Activated CD8-positive, alpha-beta memory T cell treated with anti-CD3 and anti-CD28 coated beads, Interleukin-2, amount 50 U/mL, for 1 hour (primary cell): ENCODE measurements around the gene KNSTRN.

ENCODE experiments used
- DNase-seq: peaks from one replicate; pipeline ENCODE4 v3.0.0-alpha.2; 2020; ENCODE audit errors: extremely low read depth

The KNSTRN gene

DNA sequence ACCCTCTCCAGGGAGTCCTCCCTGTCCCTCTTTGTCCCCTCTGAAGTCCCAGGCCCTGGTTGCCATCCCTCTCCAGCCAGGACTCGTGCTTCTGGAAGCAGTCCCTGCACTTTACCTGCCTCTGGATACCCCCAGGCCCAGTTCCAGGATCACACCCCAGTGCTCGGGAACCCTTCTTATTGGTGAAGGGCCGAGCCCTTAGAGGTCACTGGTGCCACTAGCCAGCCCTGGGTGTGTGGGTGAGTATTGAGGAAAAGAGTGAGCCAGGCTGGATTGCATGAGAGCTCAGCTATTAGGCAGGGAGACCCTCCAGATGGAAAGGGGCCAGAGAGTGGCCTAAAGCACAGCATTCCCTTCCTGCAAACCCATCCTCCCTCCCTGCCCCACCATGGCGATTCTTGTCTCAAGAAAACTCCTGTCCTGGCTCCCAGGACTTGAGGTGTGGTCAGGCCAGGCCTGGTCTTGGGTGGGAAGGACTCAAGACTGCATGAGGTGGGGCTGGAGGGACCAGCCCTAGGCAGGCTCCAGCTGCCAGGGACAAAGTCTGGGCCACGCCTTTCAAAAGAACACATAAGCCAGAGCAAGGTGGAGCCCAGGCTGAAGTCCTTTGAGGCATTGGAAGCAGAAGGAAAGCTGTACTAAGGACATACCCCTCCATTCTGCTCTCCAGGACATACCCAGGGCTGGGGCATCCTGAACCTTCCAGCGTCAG lies 36.5 kb upstream of the KNSTRN start:
- DNase-seq: no peak

- no peak for DNase-seq
Observed at GRCh38 chr15:40346579-40347558, 35.7 kb upstream of the KNSTRN start.

DNA sequence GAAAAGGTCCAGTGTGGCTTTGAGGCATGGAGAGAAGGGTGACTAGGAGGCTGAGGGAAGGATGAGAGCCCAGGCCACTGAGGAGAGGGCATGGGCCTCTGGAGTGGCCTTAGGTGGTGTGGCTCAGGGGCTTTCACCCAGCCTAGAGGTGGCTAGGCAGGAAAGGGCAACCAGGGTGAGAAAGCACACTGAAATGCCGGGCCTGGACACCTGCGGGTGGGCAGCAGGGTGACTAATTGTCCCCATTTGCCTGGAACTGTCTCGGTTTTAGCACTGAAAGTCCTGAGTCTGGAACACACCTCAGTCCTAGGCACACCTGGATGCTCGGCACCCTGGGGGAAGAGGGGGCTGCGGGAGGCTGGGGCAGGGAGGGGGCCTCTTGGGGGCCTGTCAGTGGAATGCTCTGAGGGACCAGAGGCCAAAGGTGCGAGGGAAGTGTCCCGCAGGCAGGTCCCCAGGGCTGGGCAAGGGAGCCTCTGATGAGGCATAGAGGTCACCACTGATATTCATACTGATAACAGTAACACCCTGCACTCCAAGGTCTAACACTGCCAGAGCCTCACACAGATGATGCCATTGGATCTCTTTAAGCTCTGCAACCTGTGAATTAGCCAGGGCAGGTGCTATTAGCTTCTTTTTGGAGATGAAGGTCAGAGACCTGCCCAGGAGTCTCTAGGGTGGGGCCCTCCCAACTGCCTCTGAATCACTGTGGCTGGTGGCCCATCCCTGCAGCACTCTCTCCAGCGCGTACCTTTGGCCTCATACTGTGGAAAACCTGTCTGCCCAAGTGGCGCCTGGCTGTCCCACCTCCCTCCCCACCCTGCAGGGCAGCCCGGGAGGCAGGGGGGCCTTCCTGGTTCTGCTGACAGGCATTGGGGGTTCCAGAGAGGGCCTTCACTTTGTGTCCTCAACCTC lies 34.7 kb upstream of the KNSTRN start:
- no peak for DNase-seq

GRCh38 chr15:40348474-40348870 lies 34.0 kb upstream of the KNSTRN start:
- no peak for DNase-seq

DNA sequence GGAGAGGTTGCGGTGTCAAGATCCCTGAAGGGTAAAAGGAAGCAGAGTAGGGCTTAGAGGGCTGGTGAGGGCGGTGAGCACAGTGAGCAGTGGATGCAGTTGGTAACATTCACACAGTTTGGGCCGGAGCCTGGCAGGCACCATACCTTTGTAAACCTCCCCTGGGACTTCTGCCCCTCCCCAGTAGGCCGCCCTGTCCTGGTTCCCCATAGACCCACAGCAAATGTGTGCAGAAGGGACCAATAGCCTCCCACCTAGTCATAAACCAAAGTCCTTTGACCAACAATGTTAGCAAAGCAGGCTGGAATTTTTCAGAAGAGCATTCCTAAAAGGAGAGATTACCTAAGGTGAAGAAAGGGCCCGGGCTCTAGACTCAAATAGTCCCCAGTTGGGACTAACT lies 33.4 kb upstream of the KNSTRN start:
- no peak for DNase-seq

DNA sequence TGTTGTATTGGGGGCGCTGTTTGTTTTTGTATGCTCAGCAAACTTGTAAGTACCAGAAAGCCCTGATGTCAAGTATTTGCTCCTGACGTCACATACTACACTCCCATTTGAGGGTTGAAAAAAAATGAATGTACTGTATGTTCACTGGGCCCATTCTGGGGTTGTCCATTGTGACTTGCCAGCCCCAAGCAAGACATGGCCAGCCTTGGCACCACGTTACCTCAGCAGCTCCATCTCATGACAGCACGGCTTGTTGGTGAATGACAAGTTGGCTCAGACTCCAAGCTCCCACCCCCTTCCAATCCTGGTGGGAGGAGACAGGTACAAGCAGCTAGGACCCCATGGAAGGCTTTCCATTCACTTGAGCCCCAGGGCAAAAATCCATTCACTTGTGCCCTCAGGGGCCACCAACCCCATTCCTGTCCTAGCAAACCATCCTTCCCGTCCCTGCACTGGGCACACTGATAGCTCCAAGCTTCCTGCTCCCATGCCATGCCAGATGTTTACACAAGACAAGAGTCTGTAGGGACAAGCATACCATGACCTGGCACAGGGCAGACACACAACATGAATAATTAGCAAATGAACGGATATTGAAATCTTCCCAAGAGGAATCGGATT lies 30.1 kb upstream of the KNSTRN start:
- no peak for DNase-seq

DNA sequence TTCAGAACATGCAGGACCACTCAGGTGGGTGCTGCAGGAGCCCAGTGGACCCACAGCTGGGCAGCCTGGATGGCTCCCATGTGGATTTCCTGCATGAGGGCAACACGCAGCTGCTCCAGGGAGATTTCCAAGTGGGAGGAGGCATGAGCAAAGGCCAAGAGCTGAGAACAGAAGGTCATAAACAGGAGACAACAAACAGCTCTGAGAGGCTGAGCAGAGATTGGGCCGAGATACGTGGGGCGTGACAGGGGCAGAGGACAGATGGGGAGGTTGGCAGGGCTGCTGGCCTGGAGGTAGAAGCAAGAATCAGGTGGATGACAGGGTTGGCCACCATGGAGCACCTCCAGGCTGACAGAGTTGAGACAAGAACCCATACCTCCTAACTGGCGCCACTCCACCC lies 28.8 kb upstream of the KNSTRN start:
- no peak for DNase-seq

GRCh38 chr15:40354408-40355171 lies 27.9 kb upstream of the KNSTRN start:
- no peak for DNase-seq

GRCh38 chr15:40355976-40356585 lies 26.4 kb upstream of the KNSTRN start:
- DNase-seq: no peak

DNA sequence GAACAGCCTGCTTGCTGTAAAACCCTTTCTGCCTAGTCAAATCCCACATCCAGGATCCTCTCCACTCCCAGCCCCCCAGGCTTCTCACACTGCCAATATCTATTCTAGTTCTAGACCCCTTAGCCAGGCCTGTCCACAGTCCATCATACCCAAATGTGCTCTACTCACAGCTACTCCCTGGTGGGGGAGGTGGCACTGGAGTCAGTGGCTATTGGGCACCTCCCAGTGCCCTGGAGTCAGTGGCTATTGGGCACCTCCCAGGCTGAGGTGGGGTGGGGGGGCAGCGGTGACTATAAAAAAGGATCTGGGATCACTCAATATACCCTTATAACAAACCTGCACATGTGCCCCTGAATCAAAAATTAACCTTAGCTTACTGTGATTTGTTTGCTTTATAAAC lies 25.3 kb upstream of the KNSTRN start:
- DNase-seq: no peak

GRCh38 chr15:40357723-40358470 lies 24.6 kb upstream of the KNSTRN start, which contains the start of gene DISP2:
Gene DISP2, plus strand, starts transcription at chr15:40358219. Its CDS starts 103 bp downstream, at chr15:40358322.
- DNase-seq: peak; percentile 59

- no peak for DNase-seq
Observed at GRCh38 chr15:40358471-40359353, 23.8 kb upstream of the KNSTRN start.

DNA sequence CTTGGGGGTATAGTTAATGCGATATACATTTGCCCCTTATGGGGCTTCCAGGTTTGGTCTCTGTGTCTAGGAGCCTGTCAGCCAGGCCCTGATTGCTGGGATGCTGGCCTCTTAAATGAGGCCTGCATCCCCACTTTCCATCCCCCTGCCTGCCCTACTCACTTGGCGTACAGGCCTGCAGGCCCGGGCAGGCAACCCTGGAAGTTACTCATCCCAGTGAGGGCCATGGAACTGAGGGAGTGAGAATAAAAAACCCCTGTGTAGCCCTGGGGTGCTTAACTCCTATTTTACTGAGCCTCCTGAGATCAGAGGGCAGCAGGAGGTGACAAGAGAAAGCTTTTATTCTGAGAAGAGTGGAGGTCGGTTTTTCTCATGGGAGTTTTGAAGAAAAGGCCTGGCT lies 22.5 kb upstream of the KNSTRN start:
- no peak for DNase-seq

DNA sequence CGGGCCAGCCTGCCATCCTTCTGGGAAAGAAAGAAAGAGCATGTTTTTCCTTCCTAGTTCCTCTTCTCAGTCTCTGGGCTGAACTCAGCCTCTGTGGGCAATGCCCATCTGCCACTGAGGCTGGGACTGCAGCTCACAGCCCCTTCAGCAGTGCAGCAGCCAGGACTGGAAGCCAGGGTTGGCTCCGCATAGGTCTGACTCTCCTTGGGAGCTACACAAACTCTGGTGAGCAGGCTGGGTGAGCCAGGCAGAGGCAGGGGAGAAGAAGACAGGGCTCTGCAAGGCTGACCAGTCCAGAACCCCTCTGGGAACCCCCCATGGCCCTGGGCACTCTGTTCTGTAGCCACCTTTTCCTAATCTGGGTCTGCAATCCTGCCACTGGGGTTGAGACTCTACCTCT lies 20.9 kb upstream of the KNSTRN start:
- DNase-seq: no peak

DNA sequence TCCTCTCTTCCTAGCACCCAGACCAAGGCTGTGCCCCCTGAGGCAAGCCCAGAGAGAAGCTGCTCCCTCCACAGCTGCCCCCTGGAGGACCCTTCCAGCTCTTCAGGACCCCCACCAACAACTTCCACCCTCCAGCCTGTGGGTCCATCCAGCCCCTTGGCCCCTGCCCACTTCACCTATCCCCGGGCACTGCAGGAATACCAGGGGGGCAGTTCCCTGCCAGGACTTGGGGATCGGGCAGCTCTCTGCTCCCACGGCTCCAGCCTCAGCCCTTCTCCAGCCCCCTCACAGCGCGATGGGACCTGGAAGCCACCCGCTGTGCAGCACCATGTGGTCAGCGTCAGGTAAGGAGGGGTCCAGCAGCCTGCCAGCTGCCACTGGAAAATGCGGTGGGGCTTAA lies 18.9 kb upstream of the KNSTRN start:
- no peak for DNase-seq

DNA sequence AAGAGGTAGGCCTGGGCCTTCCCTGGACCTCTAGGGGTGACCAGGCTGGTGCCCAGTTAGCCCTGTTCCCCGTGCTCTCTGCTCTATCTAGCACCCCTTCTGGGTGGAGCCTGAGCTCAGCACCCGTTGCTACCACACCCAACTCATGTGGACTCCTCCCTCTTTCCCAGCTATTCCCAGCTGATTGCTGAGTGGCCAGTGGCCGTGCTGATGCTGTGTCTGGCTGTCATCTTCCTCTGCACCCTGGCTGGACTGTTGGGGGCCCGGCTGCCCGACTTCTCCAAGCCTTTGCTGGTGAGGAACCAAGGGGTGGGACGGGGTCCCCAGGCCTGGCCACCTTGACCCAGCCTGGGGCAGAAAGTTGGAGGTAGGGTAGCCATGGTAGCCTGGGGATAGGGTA lies 18.3 kb upstream of the KNSTRN start:
- DNase-seq: no peak

- DNase-seq: no peak
Observed at GRCh38 chr15:40365016-40365415, 17.5 kb upstream of the KNSTRN start.
